Caco-2 (cell line): ENCODE measurements around the gene TFPT. TPM values are rescaled to one million over a fixed set of nuclear protein-coding genes. Genes with fewer than 3 reads are reported as not detected.

Source experiments
- BruUV-seq: library from RNA; stranded (reverse); fragments of 400-500 nt; replicated peaks from 2 replicates; lab custom pipeline; 2021; lab: Mats Ljungman, UMichigan
- CTCF ChIA-PET: fragments of 300-600 bp; sonication (Branson Sonifier 250); formaldehyde crosslinking; loops from one replicate; lab custom pipeline; 2022; ENCODE audit warnings: antibody characterized with exemption; lab: Charles Lee
- POLR2A ChIA-PET: fragments of 300-600 bp; sonication (Branson Sonifier 250); formaldehyde crosslinking; loops from one replicate; lab custom pipeline; 2022; ENCODE audit warnings: antibody characterized with exemption; lab: Charles Lee
- DNase-seq, 2 experiments: peaks; one replicate each; pipeline versions ENCODE4 v3.0.0 to v3.0.0-alpha.2; 2020 to 2022
- H3K27me3 ChIP-seq: replicated peaks from 2 replicates; pipeline ENCODE4 v1.6.0; 2011; ENCODE audit warnings: low read length; ENCODE audit not compliant: control insufficient read depth, insufficient read depth
- H3K36me3 ChIP-seq: 2 replicates; pipeline ENCODE4 v1.5.1; 2011; ENCODE audit warnings: low read length; ENCODE audit not compliant: control insufficient read depth, insufficient read depth
- H3K4me1 ChIP-seq: fragments of 250-450 bp; sonication (Bioruptor Pico); 2 replicates; pipeline ENCODE4 v1.5.1; 2020; ENCODE audit warnings: mild to moderate bottlenecking
- H3K4me3 ChIP-seq: 2 replicates; pipeline ENCODE4 v1.5.1; 2011; ENCODE audit warnings: low read depth, mild to moderate bottlenecking, control low read depth, low read length
- H3K9me3 ChIP-seq: fragments of 250-450 bp; sonication (Bioruptor Pico); 2 replicates; pipeline ENCODE4 v1.5.1; 2020; ENCODE audit warnings: mild to moderate bottlenecking, moderate library complexity
- H3K27ac Mint-ChIP-seq: one replicate; pipeline ENCODE4 v1.8.0; 2022; ENCODE audit warnings: mixed read lengths; ENCODE audit not compliant: unreplicated experiment
- H3K27me3 Mint-ChIP-seq: one replicate; pipeline ENCODE4 v1.8.0; 2022; ENCODE audit warnings: mixed read lengths; ENCODE audit not compliant: insufficient read depth, unreplicated experiment
- H3K36me3 Mint-ChIP-seq: one replicate; pipeline ENCODE4 v1.8.0; 2022; ENCODE audit warnings: mild to moderate bottlenecking, mixed read lengths; ENCODE audit not compliant: insufficient read depth, unreplicated experiment
- H3K4me1 Mint-ChIP-seq: one replicate; pipeline ENCODE4 v1.8.0; 2022; ENCODE audit warnings: low read depth, mixed read lengths; ENCODE audit not compliant: unreplicated experiment
- H3K4me3 Mint-ChIP-seq: one replicate; pipeline ENCODE4 v1.8.0; 2022; ENCODE audit warnings: mild to moderate bottlenecking, moderate library complexity, mixed read lengths; ENCODE audit not compliant: unreplicated experiment
- H3K9me3 Mint-ChIP-seq: one replicate; pipeline ENCODE4 v1.8.0; 2022; ENCODE audit warnings: mixed read lengths; ENCODE audit not compliant: unreplicated experiment
- intact Hi-C: fragments of 100-400 bp; cut with micrococcal nuclease; formaldehyde crosslinking; loops from one replicate; pipeline ENCODE4 v1.10.0; 2022; ENCODE audit not compliant: unreplicated experiment
- total RNA-seq: library from RNA; stranded (reverse); gene quantifications from 2 replicates; pipeline ENCODE4 v1.2.3, GENCODE V29; 2022
- TF ChIP-seq, protein P1 (sequence below), 2 experiments: fragments of 200-600 bp in 1 of 2; IDR thresholded peaks; 1 replicate in 1 of 2; 2 replicates in 1 of 2; pipeline versions ENCODE4 v1.5.1 to v1.8.0; 2011 to 2022; ENCODE audit warnings: antibody characterized with exemption in 1 of 2, control low read depth in 1 of 2, inconsistent platforms in 1 of 2, low read depth in 1 of 2, low read length in 1 of 2, mild to moderate bottlenecking in 1 of 2, moderate library complexity in 1 of 2; ENCODE audit not compliant: insufficient read depth in 1 of 2, severe bottlenecking in 1 of 2, unreplicated experiment in 1 of 2

TFPT gene
- total RNA-seq, 1 experiment from 2014 or later: 23.0 TPM

DNA sequence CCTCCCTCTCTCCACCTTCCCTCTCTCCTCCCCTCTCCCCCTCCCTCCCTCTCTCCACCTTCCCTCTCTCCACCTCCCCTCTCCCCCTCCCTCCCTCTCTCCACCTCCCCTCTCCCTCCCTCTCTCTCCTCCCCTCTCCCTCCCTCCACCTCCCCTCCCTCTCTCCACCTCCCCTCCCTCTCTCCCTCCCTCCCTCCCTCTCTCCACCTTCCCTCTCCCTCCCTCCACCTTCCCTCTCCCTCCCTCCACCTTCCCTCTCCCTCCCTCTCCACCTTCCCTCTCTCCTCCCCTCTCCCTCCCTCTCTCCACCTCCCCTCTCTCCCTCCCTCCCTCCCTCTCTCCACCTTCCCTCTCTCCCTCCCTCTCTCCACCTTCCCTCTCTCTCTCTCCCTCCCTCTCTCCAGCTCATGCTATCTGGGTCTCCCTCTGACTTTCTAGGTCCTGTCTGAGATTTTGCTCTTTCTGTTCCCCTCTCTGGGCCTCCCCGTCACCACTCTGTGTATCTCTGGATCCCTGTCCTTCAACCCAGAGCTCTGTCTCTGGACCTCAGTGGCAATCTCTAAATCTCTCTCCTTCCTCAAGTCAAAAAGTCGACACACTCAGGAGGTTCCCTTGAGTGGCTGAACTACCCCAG lies 18.6 kb upstream of the TFPT start:
- Mint-ChIP-seq H3K27ac (no peak overlapping the region), H3K27me3 (no peaks in the 10 kb centered on the region), H3K9me3 (no peaks in the 10 kb centered on the region), H3K4me1 (peaks cover 14% of the 10 kb centered on the region), H3K36me3 (peaks cover 40% of the 10 kb centered on the region), H3K4me3 (no peak overlapping the region)
- DNase-seq: no peak
- H3K27me3 ChIP-seq: no peaks in the 10 kb centered on the region
- TF ChIP-seq, protein P1, sequence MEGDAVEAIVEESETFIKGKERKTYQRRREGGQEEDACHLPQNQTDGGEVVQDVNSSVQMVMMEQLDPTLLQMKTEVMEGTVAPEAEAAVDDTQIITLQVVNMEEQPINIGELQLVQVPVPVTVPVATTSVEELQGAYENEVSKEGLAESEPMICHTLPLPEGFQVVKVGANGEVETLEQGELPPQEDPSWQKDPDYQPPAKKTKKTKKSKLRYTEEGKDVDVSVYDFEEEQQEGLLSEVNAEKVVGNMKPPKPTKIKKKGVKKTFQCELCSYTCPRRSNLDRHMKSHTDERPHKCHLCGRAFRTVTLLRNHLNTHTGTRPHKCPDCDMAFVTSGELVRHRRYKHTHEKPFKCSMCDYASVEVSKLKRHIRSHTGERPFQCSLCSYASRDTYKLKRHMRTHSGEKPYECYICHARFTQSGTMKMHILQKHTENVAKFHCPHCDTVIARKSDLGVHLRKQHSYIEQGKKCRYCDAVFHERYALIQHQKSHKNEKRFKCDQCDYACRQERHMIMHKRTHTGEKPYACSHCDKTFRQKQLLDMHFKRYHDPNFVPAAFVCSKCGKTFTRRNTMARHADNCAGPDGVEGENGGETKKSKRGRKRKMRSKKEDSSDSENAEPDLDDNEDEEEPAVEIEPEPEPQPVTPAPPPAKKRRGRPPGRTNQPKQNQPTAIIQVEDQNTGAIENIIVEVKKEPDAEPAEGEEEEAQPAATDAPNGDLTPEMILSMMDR (IDR thresholded peaks at IDR 0.05; ENCODE audit: insufficient read depth in 1 of 2, low read depth in 1 of 2, low read length in 1 of 2, severe bottlenecking in 1 of 2, unreplicated experiment in 1 of 2): no peak
- H3K9me3 ChIP-seq: no peaks in the 10 kb centered on the region
- intact Hi-C loops: no loop called here
- peaks cover 1% of the 10 kb centered on the region; the same call in 1 of the 2 replicates for H3K36me3 ChIP-seq
- BruUV-seq: no TSS peak
- ChIA-PET POLR2A (no interaction called here), CTCF (no interaction called here)
- no peak overlapping the region for H3K4me3 ChIP-seq
- H3K4me1 ChIP-seq: peaks cover 9% of the 10 kb centered on the region

DNA sequence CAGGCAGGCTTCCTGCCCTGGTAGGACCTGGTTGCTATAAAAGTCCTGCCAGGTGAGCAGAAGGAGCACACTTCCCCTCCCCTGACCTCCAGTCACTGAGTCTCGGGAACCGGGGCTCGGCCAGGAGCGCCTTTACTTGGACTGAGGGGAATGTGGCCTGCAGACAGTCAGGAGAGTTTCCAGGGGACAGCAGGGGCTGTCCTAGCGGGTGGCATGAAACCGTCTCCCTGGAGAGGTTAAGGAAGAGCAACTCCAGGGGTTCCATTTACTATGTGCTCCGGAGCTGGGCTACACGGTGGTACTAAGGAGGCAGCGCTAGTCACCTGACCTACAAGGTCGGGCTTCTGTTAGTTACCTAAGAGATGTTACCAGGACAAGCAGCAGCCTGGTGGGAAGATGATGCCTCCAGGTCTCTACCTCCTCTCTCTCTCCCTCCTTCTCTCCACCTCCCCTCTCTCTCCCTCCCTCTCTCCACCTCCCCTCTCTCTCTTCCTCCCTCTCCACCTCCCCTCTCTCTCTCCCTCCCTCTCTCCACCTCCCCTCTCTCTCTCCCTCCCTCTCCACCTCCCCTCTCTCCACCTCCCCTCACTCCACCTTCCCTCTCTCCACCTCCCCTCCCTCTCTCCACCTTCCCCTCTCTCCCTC lies 18.0 kb upstream of the TFPT start:
- no peak for DNase-seq
- intact Hi-C loops: no loop called here
- Mint-ChIP-seq H3K9me3 (no peaks in the 10 kb centered on the region), H3K4me3 (no peak overlapping the region), H3K36me3 (peaks cover 40% of the 10 kb centered on the region), H3K4me1 (peaks cover 14% of the 10 kb centered on the region), H3K27ac (no peak overlapping the region), H3K27me3 (no peaks in the 10 kb centered on the region)
- H3K27me3 ChIP-seq: no peaks in the 10 kb centered on the region
- no peak overlapping the region for H3K4me3 ChIP-seq
- no TSS peak for BruUV-seq
- POLR2A ChIA-PET: no interaction called here
- CTCF ChIA-PET: no interaction called here
- no peaks in the 10 kb centered on the region for H3K9me3 ChIP-seq
- peaks cover 1% of the 10 kb centered on the region; the same call in 1 of the 2 replicates for H3K36me3 ChIP-seq
- H3K4me1 ChIP-seq: peaks cover 4% of the 10 kb centered on the region
- TF ChIP-seq, protein P1 (IDR thresholded peaks at IDR 0.05; ENCODE audit: insufficient read depth in 1 of 2, low read depth in 1 of 2, low read length in 1 of 2, severe bottlenecking in 1 of 2, unreplicated experiment in 1 of 2): no peak

DNA sequence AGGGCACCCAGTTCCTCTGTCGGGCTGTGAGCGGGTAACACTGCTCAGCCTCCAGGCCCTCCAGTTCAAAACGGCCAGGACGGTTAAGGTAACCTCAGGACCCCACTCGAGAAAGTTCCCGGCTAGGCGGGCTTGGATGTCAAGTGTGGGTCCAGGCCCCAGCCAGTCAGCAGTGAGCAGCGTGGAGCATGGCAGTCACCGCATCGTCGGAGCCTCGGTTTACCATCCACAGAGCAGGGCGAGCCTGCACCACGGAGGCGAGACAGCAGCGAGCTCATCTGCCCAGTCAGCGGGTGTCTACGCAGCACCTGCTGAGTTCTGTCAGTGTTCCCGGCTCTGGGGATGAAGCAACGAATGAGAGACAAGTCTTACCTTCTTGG lies 14.2 kb upstream of the TFPT start:
- no peaks in the 10 kb centered on the region for H3K27me3 ChIP-seq
- no TSS peak for BruUV-seq

More for the DNA sequence above, 14.2 kb upstream of the TFPT start:
- ChIA-PET POLR2A (no interaction called here), CTCF (no interaction called here)
- no peaks in the 10 kb centered on the region for H3K9me3 ChIP-seq
- peaks cover 35% of the 10 kb centered on the region for H3K36me3 Mint-ChIP-seq
- no peaks in the 10 kb centered on the region for H3K27me3 Mint-ChIP-seq
- no peaks in the 10 kb centered on the region for H3K9me3 Mint-ChIP-seq
- H3K36me3 ChIP-seq: peaks cover 2% of the 10 kb centered on the region; the same call in 1 of the 2 replicates
- no peaks in the 10 kb centered on the region for H3K4me1 ChIP-seq
- H3K27ac Mint-ChIP-seq: no peak overlapping the region
- no peak overlapping the region for H3K4me3 ChIP-seq
- TF ChIP-seq, protein P1 (IDR thresholded peaks at IDR 0.05; ENCODE audit: insufficient read depth in 1 of 2, low read depth in 1 of 2, low read length in 1 of 2, severe bottlenecking in 1 of 2, unreplicated experiment in 1 of 2): no peak
- intact Hi-C loops: no loop called here
- H3K4me1 Mint-ChIP-seq: peaks cover 7% of the 10 kb centered on the region
- no peak overlapping the region for H3K4me3 Mint-ChIP-seq
- no peak for DNase-seq
